HG02973 (cell line): ENCODE results near the gene EMP2.
"Not testable (repeated sequence)": the region's sequence is repeated elsewhere in the genome, so short reads cannot be mapped to it uniquely, and the experiment has no call there.

Experiments used
- ATAC-seq: cut with Tn5 transposase; IDR thresholded peaks from one replicate; pipeline ENCODE4 v1.9.1; 2021; ENCODE audit warnings: moderate library complexity; ENCODE audit not compliant: unreplicated experiment

Gene EMP2

GRCh38 chr16:10552998-10553491 lies 27.4 kb downstream of the EMP2 start:
- no peak for ATAC-seq

GRCh38 chr16:10552281-10552680 lies 28.1 kb downstream of the EMP2 start:
- ATAC-seq = no peak

- ATAC-seq = no peak
Measured at GRCh38 chr16:10551881-10552280, 28.5 kb downstream of the EMP2 start.

GRCh38 chr16:10548404-10548803 lies 32.0 kb downstream of the EMP2 start:
- ATAC-seq = no peak

- ATAC-seq = no peak
Measured at GRCh38 chr16:10547708-10548107, 32.7 kb downstream of the EMP2 start.

GRCh38 chr16:10543231-10543977 lies 37.0 kb downstream of the EMP2 start:
- ATAC-seq = no peak

- ATAC-seq = no peak
Measured at GRCh38 chr16:10541366-10541765, 39.0 kb downstream of the EMP2 start.

- no peak for ATAC-seq
Measured at GRCh38 chr16:10539793-10540192, 40.6 kb downstream of the EMP2 start.

GRCh38 chr16:10539236-10539635 lies 41.2 kb downstream of the EMP2 start:
- no peak for ATAC-seq

- no peak for ATAC-seq
Measured at GRCh38 chr16:10538583-10538982, 41.8 kb downstream of the EMP2 start.

- ATAC-seq = no peak
Measured at GRCh38 chr16:10537946-10538345, 42.5 kb downstream of the EMP2 start.

GRCh38 chr16:10536814-10537389 lies 43.5 kb downstream of the EMP2 start:
- no peak for ATAC-seq

GRCh38 chr16:10536328-10536727 lies 44.1 kb downstream of the EMP2 start:
- not testable (repeated sequence) for ATAC-seq

GRCh38 chr16:10535461-10535860 lies 44.9 kb downstream of the EMP2 start:
- no peak for ATAC-seq

GRCh38 chr16:10534748-10535147 lies 45.6 kb downstream of the EMP2 start:
- no peak for ATAC-seq

- ATAC-seq = not testable (repeated sequence)
Measured at GRCh38 chr16:10533612-10534011, 46.8 kb downstream of the EMP2 start.

- no peak for ATAC-seq
Measured at GRCh38 chr16:10531582-10531981, 48.8 kb downstream of the EMP2 start.

GRCh38 chr16:10530685-10531084 lies 49.7 kb downstream of the EMP2 start:
- ATAC-seq = no peak

- no peak for ATAC-seq
Measured at GRCh38 chr16:10529895-10530669, 50.3 kb downstream of the EMP2 start.

GRCh38 chr16:10528635-10529034 lies 51.8 kb downstream of the EMP2 start:
- no peak for ATAC-seq

GRCh38 chr16:10526962-10527361 lies 53.4 kb downstream of the EMP2 start:
- ATAC-seq = no peak
